ENCODE measurements around the gene ARHGAP26. TPM values are rescaled to one million over a fixed set of nuclear protein-coding genes. Genes with fewer than 3 reads are reported as not detected.
A peak's percentile ranks its signal among the peaks of the same experiment; 100 is the strongest.

The ARHGAP26 gene
- total and polyA plus RNA-seq, 2 experiments from 2014 or later = 9.5 to 16.8 TPM

DNA sequence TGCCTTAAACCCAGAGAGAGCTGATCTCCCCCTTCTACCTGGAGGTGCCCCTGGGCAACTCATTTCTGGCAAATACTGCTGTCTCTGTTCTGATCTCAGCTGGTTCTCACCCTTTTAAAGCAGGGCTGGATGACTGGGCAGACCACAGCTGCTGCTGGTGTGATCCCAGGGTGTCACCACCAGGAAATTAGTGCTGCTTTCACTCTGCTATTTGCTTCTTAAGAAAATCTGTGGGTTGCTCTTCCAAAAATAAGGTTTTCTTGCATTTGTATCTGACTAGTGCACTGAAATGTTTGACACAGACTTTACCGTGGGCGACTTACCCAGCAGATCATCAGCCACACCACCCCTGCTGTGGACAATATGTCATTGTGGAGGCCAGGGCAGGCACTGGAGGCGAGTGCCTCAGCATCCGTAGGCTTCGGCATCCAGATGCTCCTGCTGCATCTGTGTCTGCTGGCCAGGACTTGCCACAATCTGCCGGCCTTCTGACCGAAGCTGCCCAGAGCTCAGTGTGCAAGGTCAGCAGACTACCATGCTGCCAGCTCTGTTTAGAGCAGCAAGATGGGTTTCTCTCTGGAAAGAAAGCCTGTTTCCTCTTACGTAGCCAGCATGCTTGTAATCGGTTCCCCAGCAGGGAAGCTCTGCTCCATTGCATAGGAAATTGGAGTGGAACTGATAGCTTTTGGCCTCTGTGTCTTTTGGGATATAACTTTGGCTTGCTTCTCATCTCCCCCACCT is 13.6 kb downstream of the ARHGAP26 start:
- Histone ChIP-seq H3K36me3 (ENCODE audit: insufficient read depth) (no peaks in the 10 kb centered on the region), H3K4me2 (no peak overlapping the region), H4K20me1 (replicated peaks; ENCODE audit: insufficient read depth) (peaks cover 14% of the 10 kb centered on the region), H3K4me1 (ENCODE audit: insufficient read depth) (peaks cover 46% of the 10 kb centered on the region), H3K9me2 (ENCODE audit: insufficient read depth) (no peaks in the 10 kb centered on the region), H3K79me2 (replicated peaks; ENCODE audit: insufficient read depth) (peaks cover 76% of the 10 kb centered on the region), H3K4me3 (no peak overlapping the region), H3K27me3 (ENCODE audit: insufficient read depth) (no peaks in the 10 kb centered on the region), H3F3A (replicated peaks; ENCODE audit: low read depth) (no peaks in the 10 kb centered on the region), H2AFZ (no peak overlapping the region), H3K27ac (ENCODE audit: low read depth) (0 out of 2 replicates have a peak overlapping the region, but pooled peaks have one; percentile 32)
- no peaks in the 10 kb centered on the region for H3K9me3 Mint-ChIP-seq
- DNase-seq (ENCODE audit: low spot score) (no peak), ATAC-seq (peak; percentile 45)
- no peak overlapping the region; the same call in none of the 2 replicates for H3K27ac Mint-ChIP-seq
- no peaks in the 10 kb centered on the region for H3K36me3 Mint-ChIP-seq (ENCODE audit: low read depth)
- H3K27me3 Mint-ChIP-seq (ENCODE audit: insufficient read depth, low read depth, poor library complexity) = peaks cover 3% of the 10 kb centered on the region
- no peak for TF ChIP-seq NANOG (IDR thresholded peaks at IDR 0.05; ENCODE audit: borderline replicate concordance)
- TF ChIP-seq, protein P1, sequence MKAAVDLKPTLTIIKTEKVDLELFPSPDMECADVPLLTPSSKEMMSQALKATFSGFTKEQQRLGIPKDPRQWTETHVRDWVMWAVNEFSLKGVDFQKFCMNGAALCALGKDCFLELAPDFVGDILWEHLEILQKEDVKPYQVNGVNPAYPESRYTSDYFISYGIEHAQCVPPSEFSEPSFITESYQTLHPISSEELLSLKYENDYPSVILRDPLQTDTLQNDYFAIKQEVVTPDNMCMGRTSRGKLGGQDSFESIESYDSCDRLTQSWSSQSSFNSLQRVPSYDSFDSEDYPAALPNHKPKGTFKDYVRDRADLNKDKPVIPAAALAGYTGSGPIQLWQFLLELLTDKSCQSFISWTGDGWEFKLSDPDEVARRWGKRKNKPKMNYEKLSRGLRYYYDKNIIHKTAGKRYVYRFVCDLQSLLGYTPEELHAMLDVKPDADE (IDR thresholded peaks at IDR 0.05) = no peak
- TF ChIP-seq STAT1 (IDR thresholded peaks at IDR 0.05; ENCODE audit: unreplicated experiment) = no peak
- no peak for TF ChIP-seq ZNF331 (CRISPR knock-in tag; IDR thresholded peaks at IDR 0.05; ENCODE audit: low read depth)
- TF ChIP-seq, protein P2, sequence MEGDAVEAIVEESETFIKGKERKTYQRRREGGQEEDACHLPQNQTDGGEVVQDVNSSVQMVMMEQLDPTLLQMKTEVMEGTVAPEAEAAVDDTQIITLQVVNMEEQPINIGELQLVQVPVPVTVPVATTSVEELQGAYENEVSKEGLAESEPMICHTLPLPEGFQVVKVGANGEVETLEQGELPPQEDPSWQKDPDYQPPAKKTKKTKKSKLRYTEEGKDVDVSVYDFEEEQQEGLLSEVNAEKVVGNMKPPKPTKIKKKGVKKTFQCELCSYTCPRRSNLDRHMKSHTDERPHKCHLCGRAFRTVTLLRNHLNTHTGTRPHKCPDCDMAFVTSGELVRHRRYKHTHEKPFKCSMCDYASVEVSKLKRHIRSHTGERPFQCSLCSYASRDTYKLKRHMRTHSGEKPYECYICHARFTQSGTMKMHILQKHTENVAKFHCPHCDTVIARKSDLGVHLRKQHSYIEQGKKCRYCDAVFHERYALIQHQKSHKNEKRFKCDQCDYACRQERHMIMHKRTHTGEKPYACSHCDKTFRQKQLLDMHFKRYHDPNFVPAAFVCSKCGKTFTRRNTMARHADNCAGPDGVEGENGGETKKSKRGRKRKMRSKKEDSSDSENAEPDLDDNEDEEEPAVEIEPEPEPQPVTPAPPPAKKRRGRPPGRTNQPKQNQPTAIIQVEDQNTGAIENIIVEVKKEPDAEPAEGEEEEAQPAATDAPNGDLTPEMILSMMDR (conservative IDR thresholded peaks at IDR 0.05; ENCODE audit: low read depth in 2 of 2) = no peak
- no peak for TF ChIP-seq ZNF114 (CRISPR knock-in tag; IDR thresholded peaks at IDR 0.05)
- TF ChIP-seq, protein P3, sequence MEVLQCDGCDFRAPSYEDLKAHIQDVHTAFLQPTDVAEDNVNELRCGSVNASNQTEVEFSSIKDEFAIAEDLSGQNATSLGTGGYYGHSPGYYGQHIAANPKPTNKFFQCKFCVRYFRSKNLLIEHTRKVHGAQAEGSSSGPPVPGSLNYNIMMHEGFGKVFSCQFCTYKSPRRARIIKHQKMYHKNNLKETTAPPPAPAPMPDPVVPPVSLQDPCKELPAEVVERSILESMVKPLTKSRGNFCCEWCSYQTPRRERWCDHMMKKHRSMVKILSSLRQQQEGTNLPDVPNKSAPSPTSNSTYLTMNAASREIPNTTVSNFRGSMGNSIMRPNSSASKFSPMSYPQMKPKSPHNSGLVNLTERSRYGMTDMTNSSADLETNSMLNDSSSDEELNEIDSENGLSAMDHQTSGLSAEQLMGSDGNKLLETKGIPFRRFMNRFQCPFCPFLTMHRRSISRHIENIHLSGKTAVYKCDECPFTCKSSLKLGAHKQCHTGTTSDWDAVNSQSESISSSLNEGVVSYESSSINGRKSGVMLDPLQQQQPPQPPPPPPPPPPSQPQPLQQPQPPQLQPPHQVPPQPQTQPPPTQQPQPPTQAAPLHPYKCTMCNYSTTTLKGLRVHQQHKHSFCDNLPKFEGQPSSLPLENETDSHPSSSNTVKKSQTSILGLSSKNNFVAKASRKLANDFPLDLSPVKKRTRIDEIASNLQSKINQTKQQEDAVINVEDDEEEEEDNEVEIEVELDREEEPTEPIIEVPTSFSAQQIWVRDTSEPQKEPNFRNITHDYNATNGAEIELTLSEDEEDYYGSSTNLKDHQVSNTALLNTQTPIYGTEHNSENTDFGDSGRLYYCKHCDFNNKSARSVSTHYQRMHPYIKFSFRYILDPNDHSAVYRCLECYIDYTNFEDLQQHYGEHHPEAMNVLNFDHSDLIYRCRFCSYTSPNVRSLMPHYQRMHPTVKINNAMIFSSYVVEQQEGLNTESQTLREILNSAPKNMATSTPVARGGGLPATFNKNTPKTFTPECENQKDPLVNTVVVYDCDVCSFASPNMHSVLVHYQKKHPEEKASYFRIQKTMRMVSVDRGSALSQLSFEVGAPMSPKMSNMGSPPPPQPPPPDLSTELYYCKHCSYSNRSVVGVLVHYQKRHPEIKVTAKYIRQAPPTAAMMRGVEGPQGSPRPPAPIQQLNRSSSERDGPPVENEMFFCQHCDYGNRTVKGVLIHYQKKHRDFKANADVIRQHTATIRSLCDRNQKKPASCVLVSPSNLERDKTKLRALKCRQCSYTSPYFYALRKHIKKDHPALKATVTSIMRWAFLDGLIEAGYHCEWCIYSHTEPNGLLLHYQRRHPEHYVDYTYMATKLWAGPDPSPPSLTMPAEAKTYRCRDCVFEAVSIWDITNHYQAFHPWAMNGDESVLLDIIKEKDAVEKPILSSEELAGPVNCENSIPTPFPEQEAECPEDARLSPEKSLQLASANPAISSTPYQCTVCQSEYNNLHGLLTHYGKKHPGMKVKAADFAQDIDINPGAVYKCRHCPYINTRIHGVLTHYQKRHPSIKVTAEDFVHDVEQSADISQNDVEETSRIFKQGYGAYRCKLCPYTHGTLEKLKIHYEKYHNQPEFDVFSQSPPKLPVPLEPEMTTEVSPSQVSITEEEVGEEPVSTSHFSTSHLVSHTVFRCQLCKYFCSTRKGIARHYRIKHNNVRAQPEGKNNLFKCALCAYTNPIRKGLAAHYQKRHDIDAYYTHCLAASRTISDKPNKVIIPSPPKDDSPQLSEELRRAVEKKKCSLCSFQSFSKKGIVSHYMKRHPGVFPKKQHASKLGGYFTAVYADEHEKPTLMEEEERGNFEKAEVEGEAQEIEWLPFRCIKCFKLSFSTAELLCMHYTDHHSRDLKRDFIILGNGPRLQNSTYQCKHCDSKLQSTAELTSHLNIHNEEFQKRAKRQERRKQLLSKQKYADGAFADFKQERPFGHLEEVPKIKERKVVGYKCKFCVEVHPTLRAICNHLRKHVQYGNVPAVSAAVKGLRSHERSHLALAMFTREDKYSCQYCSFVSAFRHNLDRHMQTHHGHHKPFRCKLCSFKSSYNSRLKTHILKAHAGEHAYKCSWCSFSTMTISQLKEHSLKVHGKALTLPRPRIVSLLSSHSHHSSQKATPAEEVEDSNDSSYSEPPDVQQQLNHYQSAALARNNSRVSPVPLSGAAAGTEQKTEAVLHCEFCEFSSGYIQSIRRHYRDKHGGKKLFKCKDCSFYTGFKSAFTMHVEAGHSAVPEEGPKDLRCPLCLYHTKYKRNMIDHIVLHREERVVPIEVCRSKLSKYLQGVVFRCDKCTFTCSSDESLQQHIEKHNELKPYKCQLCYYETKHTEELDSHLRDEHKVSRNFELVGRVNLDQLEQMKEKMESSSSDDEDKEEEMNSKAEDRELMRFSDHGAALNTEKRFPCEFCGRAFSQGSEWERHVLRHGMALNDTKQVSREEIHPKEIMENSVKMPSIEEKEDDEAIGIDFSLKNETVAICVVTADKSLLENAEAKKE (CRISPR knock-in tag; IDR thresholded peaks at IDR 0.05) = no peak
- TF ChIP-seq CREB1 (CRISPR knock-in tag; IDR thresholded peaks at IDR 0.05; ENCODE audit: low read depth) = no peak
- TF ChIP-seq, protein P4, sequence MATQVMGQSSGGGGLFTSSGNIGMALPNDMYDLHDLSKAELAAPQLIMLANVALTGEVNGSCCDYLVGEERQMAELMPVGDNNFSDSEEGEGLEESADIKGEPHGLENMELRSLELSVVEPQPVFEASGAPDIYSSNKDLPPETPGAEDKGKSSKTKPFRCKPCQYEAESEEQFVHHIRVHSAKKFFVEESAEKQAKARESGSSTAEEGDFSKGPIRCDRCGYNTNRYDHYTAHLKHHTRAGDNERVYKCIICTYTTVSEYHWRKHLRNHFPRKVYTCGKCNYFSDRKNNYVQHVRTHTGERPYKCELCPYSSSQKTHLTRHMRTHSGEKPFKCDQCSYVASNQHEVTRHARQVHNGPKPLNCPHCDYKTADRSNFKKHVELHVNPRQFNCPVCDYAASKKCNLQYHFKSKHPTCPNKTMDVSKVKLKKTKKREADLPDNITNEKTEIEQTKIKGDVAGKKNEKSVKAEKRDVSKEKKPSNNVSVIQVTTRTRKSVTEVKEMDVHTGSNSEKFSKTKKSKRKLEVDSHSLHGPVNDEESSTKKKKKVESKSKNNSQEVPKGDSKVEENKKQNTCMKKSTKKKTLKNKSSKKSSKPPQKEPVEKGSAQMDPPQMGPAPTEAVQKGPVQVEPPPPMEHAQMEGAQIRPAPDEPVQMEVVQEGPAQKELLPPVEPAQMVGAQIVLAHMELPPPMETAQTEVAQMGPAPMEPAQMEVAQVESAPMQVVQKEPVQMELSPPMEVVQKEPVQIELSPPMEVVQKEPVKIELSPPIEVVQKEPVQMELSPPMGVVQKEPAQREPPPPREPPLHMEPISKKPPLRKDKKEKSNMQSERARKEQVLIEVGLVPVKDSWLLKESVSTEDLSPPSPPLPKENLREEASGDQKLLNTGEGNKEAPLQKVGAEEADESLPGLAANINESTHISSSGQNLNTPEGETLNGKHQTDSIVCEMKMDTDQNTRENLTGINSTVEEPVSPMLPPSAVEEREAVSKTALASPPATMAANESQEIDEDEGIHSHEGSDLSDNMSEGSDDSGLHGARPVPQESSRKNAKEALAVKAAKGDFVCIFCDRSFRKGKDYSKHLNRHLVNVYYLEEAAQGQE (IDR thresholded peaks at IDR 0.05; ENCODE audit: unreplicated experiment) = no peak
- TF ChIP-seq POLR2AphosphoS5 (IDR thresholded peaks at IDR 0.05; ENCODE audit: low read depth) = no peak
- no peak for TF ChIP-seq EZH2 (IDR thresholded peaks at IDR 0.05; ENCODE audit: low read depth, unreplicated experiment)
- H3K4me3 Mint-ChIP-seq = no peak overlapping the region
- peaks cover 47% of the 10 kb centered on the region for H3K4me1 Mint-ChIP-seq

Data from GM23338 (cell line).